ENCODE data around the gene FAT2.

DNA sequence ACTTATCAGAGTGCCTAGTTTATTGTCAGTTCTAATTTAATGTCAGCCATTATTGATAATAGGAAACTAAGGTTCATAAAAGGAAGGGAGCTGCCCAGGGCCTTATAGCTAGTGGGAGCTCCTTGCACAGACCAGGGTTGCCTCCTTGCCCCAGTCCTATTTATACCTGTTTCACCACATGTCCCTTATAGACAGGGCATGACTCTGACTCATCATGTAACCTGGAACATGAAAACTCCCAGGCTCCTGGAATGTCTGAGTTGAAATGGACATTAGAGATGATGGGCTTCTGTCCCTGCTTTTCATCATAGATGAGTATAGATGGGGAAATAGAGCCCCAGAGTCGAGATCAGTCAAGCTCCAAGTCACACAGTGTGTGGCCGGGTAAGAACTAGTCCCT, 21.1 kb downstream of the FAT2 start:
- TF ChIP-seq, protein P1, sequence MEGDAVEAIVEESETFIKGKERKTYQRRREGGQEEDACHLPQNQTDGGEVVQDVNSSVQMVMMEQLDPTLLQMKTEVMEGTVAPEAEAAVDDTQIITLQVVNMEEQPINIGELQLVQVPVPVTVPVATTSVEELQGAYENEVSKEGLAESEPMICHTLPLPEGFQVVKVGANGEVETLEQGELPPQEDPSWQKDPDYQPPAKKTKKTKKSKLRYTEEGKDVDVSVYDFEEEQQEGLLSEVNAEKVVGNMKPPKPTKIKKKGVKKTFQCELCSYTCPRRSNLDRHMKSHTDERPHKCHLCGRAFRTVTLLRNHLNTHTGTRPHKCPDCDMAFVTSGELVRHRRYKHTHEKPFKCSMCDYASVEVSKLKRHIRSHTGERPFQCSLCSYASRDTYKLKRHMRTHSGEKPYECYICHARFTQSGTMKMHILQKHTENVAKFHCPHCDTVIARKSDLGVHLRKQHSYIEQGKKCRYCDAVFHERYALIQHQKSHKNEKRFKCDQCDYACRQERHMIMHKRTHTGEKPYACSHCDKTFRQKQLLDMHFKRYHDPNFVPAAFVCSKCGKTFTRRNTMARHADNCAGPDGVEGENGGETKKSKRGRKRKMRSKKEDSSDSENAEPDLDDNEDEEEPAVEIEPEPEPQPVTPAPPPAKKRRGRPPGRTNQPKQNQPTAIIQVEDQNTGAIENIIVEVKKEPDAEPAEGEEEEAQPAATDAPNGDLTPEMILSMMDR (conservative IDR thresholded peaks at IDR 0.05; ENCODE audit: low read depth in 2 of 2) = no peak
- no peak for TF ChIP-seq EZH2phosphoT487 (IDR thresholded peaks at IDR 0.05; ENCODE audit: unreplicated experiment)
- TF ChIP-seq EZH2 (IDR thresholded peaks at IDR 0.05; ENCODE audit: low read depth, unreplicated experiment) = no peak
- TF ChIP-seq POLR2AphosphoS5 (IDR thresholded peaks at IDR 0.05; ENCODE audit: low read depth) = no peak
- TF ChIP-seq REST (IDR thresholded peaks at IDR 0.05; ENCODE audit: unreplicated experiment) = no peak
- no peak for TF ChIP-seq ZNF331 (CRISPR knock-in tag; IDR thresholded peaks at IDR 0.05; ENCODE audit: low read depth)
- TF ChIP-seq CREB1 (CRISPR knock-in tag; IDR thresholded peaks at IDR 0.05; ENCODE audit: low read depth) = no peak
- no peak for TF ChIP-seq NANOG (IDR thresholded peaks at IDR 0.05; ENCODE audit: borderline replicate concordance)
- no peak for TF ChIP-seq JUNB (IDR thresholded peaks at IDR 0.05; ENCODE audit: unreplicated experiment)
- TF ChIP-seq STAT1 (IDR thresholded peaks at IDR 0.05; ENCODE audit: unreplicated experiment) = no peak
